Astrocyte (in vitro differentiated cells and primary cell): ENCODE measurements around the gene ZNF503.

ENCODE experiments used
- EZH2 ChIP-seq: IDR thresholded peaks from 2 replicates; pipeline ENCODE4 v1.6.1; 2012; ENCODE audit warnings: mild to moderate bottlenecking, low read length, inconsistent platforms; ENCODE audit not compliant: insufficient read depth
- TF ChIP-seq, protein P1 (sequence below): IDR thresholded peaks from 2 replicates; pipeline ENCODE4 v1.5.1; 2011; ENCODE audit warnings: low read depth, mild to moderate bottlenecking, inconsistent platforms, low read length, moderate library complexity; ENCODE audit not compliant: insufficient read depth

DNA sequence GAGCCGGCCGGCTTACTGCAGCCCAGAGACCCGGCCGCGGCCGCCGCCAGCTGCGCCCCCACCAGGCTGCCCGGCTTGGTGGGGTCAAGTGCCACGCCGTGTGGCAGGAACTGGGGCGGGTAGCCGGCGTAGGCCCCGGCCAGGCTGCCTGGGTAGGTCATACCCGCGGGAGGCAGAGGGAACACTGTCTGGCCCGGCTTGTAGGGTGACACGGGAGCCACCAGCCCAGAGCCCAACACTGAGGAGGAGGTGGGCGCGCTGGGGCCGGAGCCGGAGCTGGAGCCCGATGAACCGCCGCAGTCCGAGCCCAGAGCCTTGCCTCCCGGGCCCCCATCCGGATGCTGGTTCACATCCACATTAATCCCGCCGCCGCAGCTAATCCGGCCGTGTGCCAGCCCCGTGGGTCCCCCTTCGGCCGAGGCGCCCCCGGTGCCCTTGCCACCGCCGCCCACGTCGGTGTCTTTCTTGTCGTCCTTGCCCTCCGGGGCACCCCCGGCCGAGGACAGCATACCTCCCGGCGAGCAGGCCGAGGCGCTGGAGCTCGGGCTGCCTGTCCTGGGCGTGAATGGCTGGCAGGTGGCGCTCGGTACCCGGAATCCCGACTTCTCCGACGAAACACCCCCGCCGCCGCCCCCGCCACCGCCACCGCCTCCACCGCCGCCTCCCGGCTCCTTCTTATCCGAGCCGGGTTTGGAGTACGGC, 2.0 kb downstream of the ZNF503 start:
- TF ChIP-seq, protein P1, sequence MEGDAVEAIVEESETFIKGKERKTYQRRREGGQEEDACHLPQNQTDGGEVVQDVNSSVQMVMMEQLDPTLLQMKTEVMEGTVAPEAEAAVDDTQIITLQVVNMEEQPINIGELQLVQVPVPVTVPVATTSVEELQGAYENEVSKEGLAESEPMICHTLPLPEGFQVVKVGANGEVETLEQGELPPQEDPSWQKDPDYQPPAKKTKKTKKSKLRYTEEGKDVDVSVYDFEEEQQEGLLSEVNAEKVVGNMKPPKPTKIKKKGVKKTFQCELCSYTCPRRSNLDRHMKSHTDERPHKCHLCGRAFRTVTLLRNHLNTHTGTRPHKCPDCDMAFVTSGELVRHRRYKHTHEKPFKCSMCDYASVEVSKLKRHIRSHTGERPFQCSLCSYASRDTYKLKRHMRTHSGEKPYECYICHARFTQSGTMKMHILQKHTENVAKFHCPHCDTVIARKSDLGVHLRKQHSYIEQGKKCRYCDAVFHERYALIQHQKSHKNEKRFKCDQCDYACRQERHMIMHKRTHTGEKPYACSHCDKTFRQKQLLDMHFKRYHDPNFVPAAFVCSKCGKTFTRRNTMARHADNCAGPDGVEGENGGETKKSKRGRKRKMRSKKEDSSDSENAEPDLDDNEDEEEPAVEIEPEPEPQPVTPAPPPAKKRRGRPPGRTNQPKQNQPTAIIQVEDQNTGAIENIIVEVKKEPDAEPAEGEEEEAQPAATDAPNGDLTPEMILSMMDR = no peak
- no peak for TF ChIP-seq EZH2
